SK-N-SH treated with all-trans-retinoic acid at 6 μM for 48 hours (cell line): ENCODE measurements around the gene CFAP100.

Experiments used
- ATAC-seq: fragments of 200-7000 bp; cut with Tn5 transposase; 3 replicates; pipeline ENCODE4 v1.9.1; 2020; ENCODE audit warnings: mild to moderate bottlenecking, moderate library complexity
- ARNTL ChIP-seq: fragments of 450-650 bp; formaldehyde crosslinking; IDR thresholded peaks from 2 replicates; pipeline ENCODE4 v1.5.0; 2020; ENCODE audit warnings: low read depth, mild to moderate bottlenecking, moderate library complexity, borderline replicate concordance
- BACH2 ChIP-seq: fragments of 250-450 bp; sonication (Bioruptor Pico); IDR thresholded peaks from 2 replicates; pipeline ENCODE4 v1.9.0; 2021; ENCODE audit warnings: mild to moderate bottlenecking, borderline replicate concordance
- CSDC2 ChIP-seq: fragments of 250-450 bp; sonication (Bioruptor Pico); IDR thresholded peaks from 2 replicates; pipeline ENCODE4 v1.5.0; 2020; ENCODE audit warnings: mild to moderate bottlenecking, moderate library complexity
- CSRNP3 ChIP-seq: fragments of 250-450 bp; sonication (Bioruptor Pico); IDR thresholded peaks from 2 replicates; pipeline ENCODE4 v1.5.1; 2021; ENCODE audit warnings: mild to moderate bottlenecking, moderate library complexity
- ESRRG ChIP-seq: fragments of 250-450 bp; sonication (Bioruptor Pico); IDR thresholded peaks from 2 replicates; pipeline ENCODE4 v1.6.1; 2021; ENCODE audit warnings: mild to moderate bottlenecking
- GLIS3 ChIP-seq: fragments of 250-450 bp; sonication (Bioruptor Pico); IDR thresholded peaks from 2 replicates; pipeline ENCODE4 v1.5.0; 2020; ENCODE audit warnings: mild to moderate bottlenecking, moderate library complexity
- OSR1 ChIP-seq: fragments of 250-450 bp; sonication (Bioruptor Pico); IDR thresholded peaks from 2 replicates; pipeline ENCODE4 v1.8.0; 2022; ENCODE audit warnings: moderate library complexity, mild to moderate bottlenecking, inconsistent platforms
- PATZ1 ChIP-seq: fragments of 250-450 bp; sonication (Bioruptor Pico); IDR thresholded peaks from 2 replicates; pipeline ENCODE4 v1.8.0; 2020; ENCODE audit warnings: mild to moderate bottlenecking, moderate library complexity, borderline replicate concordance
- PPARA ChIP-seq: fragments of 250-450 bp; sonication (Bioruptor Pico); IDR thresholded peaks from 2 replicates; pipeline ENCODE4 v1.5.0; 2020; ENCODE audit warnings: mild to moderate bottlenecking, borderline replicate concordance
- RARB ChIP-seq: fragments of 250-450 bp; sonication (Bioruptor Pico); IDR thresholded peaks from 2 replicates; pipeline ENCODE4 v1.8.0; 2021; ENCODE audit warnings: mild to moderate bottlenecking, moderate library complexity
- SNAI2 ChIP-seq: fragments of 250-450 bp; sonication (Bioruptor Pico); IDR thresholded peaks from 2 replicates; pipeline ENCODE4 v1.5.0; 2020; ENCODE audit warnings: mild to moderate bottlenecking, moderate library complexity
- TCF4 ChIP-seq: fragments of 250-450 bp; sonication (Bioruptor Pico); IDR thresholded peaks from 2 replicates; pipeline ENCODE4 v1.8.0; 2021; ENCODE audit warnings: mild to moderate bottlenecking, moderate library complexity, borderline replicate concordance
- ZC3H10 ChIP-seq: fragments of 250-450 bp; sonication (Bioruptor Pico); IDR thresholded peaks from 2 replicates; pipeline ENCODE4 v1.5.1; 2021; ENCODE audit warnings: mild to moderate bottlenecking, moderate library complexity
- ZFP3 ChIP-seq: fragments of 250-450 bp; sonication (Bioruptor Pico); IDR thresholded peaks from 2 replicates; pipeline ENCODE4 v1.5.0; 2020; ENCODE audit warnings: mild to moderate bottlenecking, moderate library complexity
- ZFP30 ChIP-seq: fragments of 450-650 bp; formaldehyde crosslinking; IDR thresholded peaks from 2 replicates; pipeline ENCODE4 v1.5.0; 2022; ENCODE audit warnings: mild to moderate bottlenecking, moderate library complexity
- ZNF8 ChIP-seq: fragments of 450-650 bp; formaldehyde crosslinking; IDR thresholded peaks from 2 replicates; pipeline ENCODE4 v1.5.0; 2020; ENCODE audit warnings: mild to moderate bottlenecking, moderate library complexity
- TF ChIP-seq, protein P1 (sequence below): fragments of 250-450 bp; sonication (Bioruptor Pico); IDR thresholded peaks from 2 replicates; pipeline ENCODE4 v1.5.0; 2020; ENCODE audit warnings: mild to moderate bottlenecking, moderate library complexity

Gene CFAP100

GRCh38 chr3:126423191-126424038 is 28.7 kb downstream of the CFAP100 start (continued):
- no peak for TF ChIP-seq ZFP30 (CRISPR knock-in tag)

DNA sequence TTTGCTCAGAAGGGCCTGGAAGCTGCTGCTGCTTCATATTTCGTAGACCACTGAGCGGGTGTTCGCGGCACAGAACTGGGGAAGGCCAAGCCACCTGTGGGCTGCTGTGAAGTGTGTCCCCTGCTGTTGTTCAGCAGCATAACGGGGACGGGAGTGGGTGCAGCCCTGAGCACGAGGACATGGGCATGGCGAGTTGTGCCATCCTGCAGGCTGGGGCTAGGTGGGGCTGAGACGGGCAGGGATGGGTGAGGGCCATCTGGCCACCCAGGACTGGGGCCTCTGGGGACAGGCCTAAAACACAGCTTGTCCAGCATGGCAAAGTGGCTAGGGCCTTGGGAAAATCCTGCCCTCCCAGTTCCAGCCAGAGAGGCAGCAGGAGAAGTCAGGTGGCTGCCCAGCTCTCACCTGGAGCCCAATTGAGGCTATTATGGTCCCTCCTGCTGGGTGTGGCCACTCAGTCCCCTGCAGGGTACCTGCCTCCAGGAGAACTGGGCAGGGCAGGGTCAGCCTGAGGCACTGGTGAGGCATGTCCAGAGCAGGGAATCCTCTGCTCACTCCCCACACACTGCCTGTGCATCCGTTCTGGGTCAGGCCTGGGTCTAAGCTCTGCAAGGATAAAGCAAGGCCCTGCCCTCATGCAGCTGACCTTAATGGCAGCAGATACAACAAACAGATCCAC is 29.5 kb downstream of the CFAP100 start:
- no peak for ATAC-seq
- TF ChIP-seq SNAI2 (CRISPR knock-in tag) (no peak), ZC3H10 (no peak)

DNA sequence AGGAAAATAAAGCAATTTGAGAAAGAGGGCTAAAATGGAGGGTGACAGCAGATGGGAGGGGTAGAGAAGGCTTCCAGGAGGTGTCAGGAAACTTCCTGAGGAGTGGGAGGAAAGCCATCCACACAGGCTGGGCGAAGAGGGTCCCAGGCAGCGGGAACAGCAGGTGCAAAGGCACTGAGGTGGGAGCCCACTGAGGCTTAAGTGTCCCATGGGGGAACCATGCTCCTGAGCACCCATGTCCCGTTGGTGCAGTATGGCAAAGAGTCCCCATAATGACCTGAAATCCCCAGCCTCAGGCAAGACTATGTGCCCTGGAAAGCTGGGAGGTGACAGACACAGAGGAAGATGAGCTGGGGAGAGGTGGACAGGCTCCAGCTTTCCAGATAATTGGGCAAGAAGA is 30.0 kb downstream of the CFAP100 start:
- ATAC-seq, result no peak
- no peak for TF ChIP-seq CSRNP3 (CRISPR knock-in tag)
- no peak for TF ChIP-seq TCF4 (CRISPR knock-in tag)
- TF ChIP-seq RARB (CRISPR knock-in tag), result no peak
- TF ChIP-seq, protein P1, sequence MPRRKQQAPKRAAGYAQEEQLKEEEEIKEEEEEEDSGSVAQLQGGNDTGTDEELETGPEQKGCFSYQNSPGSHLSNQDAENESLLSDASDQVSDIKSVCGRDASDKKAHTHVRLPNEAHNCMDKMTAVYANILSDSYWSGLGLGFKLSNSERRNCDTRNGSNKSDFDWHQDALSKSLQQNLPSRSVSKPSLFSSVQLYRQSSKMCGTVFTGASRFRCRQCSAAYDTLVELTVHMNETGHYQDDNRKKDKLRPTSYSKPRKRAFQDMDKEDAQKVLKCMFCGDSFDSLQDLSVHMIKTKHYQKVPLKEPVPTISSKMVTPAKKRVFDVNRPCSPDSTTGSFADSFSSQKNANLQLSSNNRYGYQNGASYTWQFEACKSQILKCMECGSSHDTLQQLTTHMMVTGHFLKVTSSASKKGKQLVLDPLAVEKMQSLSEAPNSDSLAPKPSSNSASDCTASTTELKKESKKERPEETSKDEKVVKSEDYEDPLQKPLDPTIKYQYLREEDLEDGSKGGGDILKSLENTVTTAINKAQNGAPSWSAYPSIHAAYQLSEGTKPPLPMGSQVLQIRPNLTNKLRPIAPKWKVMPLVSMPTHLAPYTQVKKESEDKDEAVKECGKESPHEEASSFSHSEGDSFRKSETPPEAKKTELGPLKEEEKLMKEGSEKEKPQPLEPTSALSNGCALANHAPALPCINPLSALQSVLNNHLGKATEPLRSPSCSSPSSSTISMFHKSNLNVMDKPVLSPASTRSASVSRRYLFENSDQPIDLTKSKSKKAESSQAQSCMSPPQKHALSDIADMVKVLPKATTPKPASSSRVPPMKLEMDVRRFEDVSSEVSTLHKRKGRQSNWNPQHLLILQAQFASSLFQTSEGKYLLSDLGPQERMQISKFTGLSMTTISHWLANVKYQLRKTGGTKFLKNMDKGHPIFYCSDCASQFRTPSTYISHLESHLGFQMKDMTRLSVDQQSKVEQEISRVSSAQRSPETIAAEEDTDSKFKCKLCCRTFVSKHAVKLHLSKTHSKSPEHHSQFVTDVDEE, result no peak
- TF ChIP-seq ZFP3 (CRISPR knock-in tag), result no peak
- TF ChIP-seq ESRRG (CRISPR knock-in tag), result no peak
- no peak for TF ChIP-seq CSDC2

- TF ChIP-seq ARNTL (CRISPR knock-in tag) (no peak), ZC3H10 (no peak), PPARA (CRISPR knock-in tag) (no peak), CSRNP3 (CRISPR knock-in tag) (no peak), BACH2 (CRISPR knock-in tag) (no peak), OSR1 (CRISPR knock-in tag) (no peak), PATZ1 (CRISPR knock-in tag) (no peak), ZNF8 (CRISPR knock-in tag) (no peak), GLIS3 (CRISPR knock-in tag) (no peak), RARB (CRISPR knock-in tag) (no peak)
- no peak for ATAC-seq
Observed at GRCh38 chr3:126431103-126431534, 36.4 kb downstream of the CFAP100 start.
